ENCODE measurements around the gene ARIH2.
A peak's percentile ranks its signal among the peaks of the same experiment; 100 is the strongest.

ARIH2 gene

GRCh38 chr3:48989796-48990635 lies 71.4 kb downstream of the ARIH2 start, which contains the start of gene P4HTM:
TSS of gene P4HTM (plus strand) at chr3:48990241. CDS start at chr3:48990257, 16 bp downstream.
- Histone ChIP-seq H3K9me3 (no peaks in the 10 kb centered on the region), H3K4me1 (peaks cover 7 to 36% (median 22%) of the 10 kb centered on the region in 4 donors), H3K4me3 (peak within 1 kb of the TSS; percentile 69 to 84), H3K36me3 (peaks cover 0 to 29% (median 15%) of the 10 kb centered on the region in 3 donors), H3K27ac (peak within 1 kb of the TSS; percentile 89 to 96), H3K27me3 (no peaks in the 10 kb centered on the region)
- intact Hi-C loops (cut with DNase I; ENCODE audit: low total_unique reads), result loop anchor here (5.0 kb wide), 1 partner anchor 32 kb away; the partner anchor contains the start of gene NDUFAF3
- DNase-seq, result peak; percentile 90 to 95
- TF ChIP-seq CTCF (IDR thresholded peaks at IDR 0.05), result peak; percentile 32 to 36

- no peaks in the 10 kb centered on the region for H3K9me3 ChIP-seq
- H3K4me3 ChIP-seq, result peak overlapping the region; percentile 69 to 84
- intact Hi-C loops (cut with DNase I; ENCODE audit: low total_unique reads), result no loop called here
- no peak for TF ChIP-seq CTCF (IDR thresholded peaks at IDR 0.05)
- H3K36me3 ChIP-seq, result peaks cover 0 to 29% (median 9%) of the 10 kb centered on the region in 3 donors
- no peaks in the 10 kb centered on the region for H3K27me3 ChIP-seq
- peaks cover 7 to 36% (median 22%) of the 10 kb centered on the region in 4 donors for H3K4me1 ChIP-seq
- peak overlapping the region; percentile 89 to 96 for H3K27ac ChIP-seq
- DNase-seq, result no peak
Measured at GRCh38 chr3:48990636-48991469, 72.2 kb downstream of the ARIH2 start.

- peaks cover 0 to 30% (median 6%) of the 10 kb centered on the region in 3 donors for H3K36me3 ChIP-seq
- peaks cover 7 to 36% (median 22%) of the 10 kb centered on the region in 4 donors for H3K4me1 ChIP-seq
- no peaks in the 10 kb centered on the region for H3K9me3 ChIP-seq
- intact Hi-C loops (cut with DNase I; ENCODE audit: low total_unique reads), result no loop called here
- peak overlapping the region; percentile 89 to 96 for H3K27ac ChIP-seq
- no peaks in the 10 kb centered on the region for H3K27me3 ChIP-seq
- no peak for DNase-seq
- peak overlapping the region; percentile 69 to 84 for H3K4me3 ChIP-seq
- no peak for TF ChIP-seq CTCF (IDR thresholded peaks at IDR 0.05)
Measured at GRCh38 chr3:48991851-48992545, 73.4 kb downstream of the ARIH2 start.

- no peak for TF ChIP-seq CTCF (IDR thresholded peaks at IDR 0.05)
- DNase-seq, result no peak
- no peaks in the 10 kb centered on the region for H3K9me3 ChIP-seq
- H3K4me1 ChIP-seq, result peaks cover 7 to 28% (median 19%) of the 10 kb centered on the region in 4 donors
- H3K36me3 ChIP-seq, result peaks cover 0 to 47% (median 8%) of the 10 kb centered on the region in 3 donors
- no peak overlapping the region for H3K4me3 ChIP-seq
- no peaks in the 10 kb centered on the region for H3K27me3 ChIP-seq
- no peak overlapping the region for H3K27ac ChIP-seq
- intact Hi-C loops (cut with DNase I; ENCODE audit: low total_unique reads), result no loop called here
Measured at GRCh38 chr3:48993834-48994233, 75.2 kb downstream of the ARIH2 start.

- intact Hi-C loops (cut with DNase I; ENCODE audit: low total_unique reads), result no loop called here
Measured at GRCh38 chr3:48996640-48997039, 78.0 kb downstream of the ARIH2 start.

More at GRCh38 chr3:48996640-48997039, 78.0 kb downstream of the ARIH2 start:
- no peak overlapping the region for H3K27ac ChIP-seq
- peaks cover 0 to 12% (median 3%) of the 10 kb centered on the region in 4 donors for H3K4me1 ChIP-seq
- H3K36me3 ChIP-seq, result peaks cover 0 to 61% (median 8%) of the 10 kb centered on the region in 3 donors
- no peak for DNase-seq
- no peak overlapping the region for H3K4me3 ChIP-seq
- H3K9me3 ChIP-seq, result no peaks in the 10 kb centered on the region
- H3K27me3 ChIP-seq, result no peaks in the 10 kb centered on the region
- TF ChIP-seq CTCF (IDR thresholded peaks at IDR 0.05), result no peak

All from tibial artery (tissue), 4 donors.